K562 (cell line): ENCODE results near the gene EHMT2. TPM values are rescaled to one million over a fixed set of nuclear protein-coding genes. Genes with fewer than 3 reads are reported as not detected.

ENCODE experiments used
- CUX1 ChIP-seq: fragments of 200-800 bp; sonication (Bioruptor generic); IDR thresholded peaks from 2 replicates; pipeline ENCODE4 v1.6.1; 2016; ENCODE audit warnings: missing genetic modification characterization, missing compliant biosample characterization
- HNRNPL ChIP-seq: fragments of 200-400 bp; formaldehyde crosslinking; IDR thresholded peaks from 2 replicates; pipeline ENCODE4 v1.6.1; 2017; ENCODE audit warnings: low read depth, mild to moderate bottlenecking, low read length
- RFX1 ChIP-seq: fragments of 450-650 bp; IDR thresholded peaks from 2 replicates; pipeline ENCODE4 v1.6.1; 2016; ENCODE audit warnings: mild to moderate bottlenecking, moderate library complexity
- ZKSCAN1 ChIP-seq: fragments of 150-350 bp; IDR thresholded peaks from 2 replicates; pipeline ENCODE4 v1.6.1; 2016; ENCODE audit warnings: low read depth, low read length
- ZNF398 ChIP-seq: fragments of 250-450 bp; sonication (Bioruptor Pico); IDR thresholded peaks from 2 replicates; pipeline ENCODE4 v1.8.0; 2021; ENCODE audit warnings: moderate library complexity, mild to moderate bottlenecking, inconsistent platforms
- polyA plus RNA-seq, 8 experiments: library from polyadenylated mRNA; depleted of rRNA in 4 of 8; stranded (reverse) in 5 of 8; unstranded in 3 of 8; fragments of >200 nt; fragmentation: Nextera tagmentation in 2 of 8; fragmentation: Illumina TruSeq in 1 of 8; extraction: Ambion mirVana in 2 of 8; extraction: Trizol in 1 of 8; gene quantifications; 2 replicates each; pipeline versions ENCODE4 v1.2.1 to v1.2.3, GENCODE V29; 2011 to 2014; ENCODE audit warnings: inconsistent platforms in 1 of 8, missing spikeins in 1 of 8
- total RNA-seq, 7 experiments: library from RNA; depleted of rRNA in 6 of 7; stranded (reverse); fragments of >200 nt in 6 of 7; fragmentation: Illumina TruSeq in 2 of 7; extraction: Trizol in 2 of 7; gene quantifications; 2 replicates each; pipeline versions ENCODE4 v1.2.1 to v1.2.3, GENCODE V29; 2011 to 2021; ENCODE audit warnings: low replicate concordance in 1 of 7
- TF ChIP-seq, protein P1 (sequence below): sonication (generic); formaldehyde crosslinking; IDR thresholded peaks from 2 replicates; pipeline ENCODE4 v1.8.1; 2023; ENCODE audit warnings: mild to moderate bottlenecking, missing genetic modification reagents

Gene EHMT2
- total and polyA plus RNA-seq, 9 of the 15 experiments (the other 6 are each of a cell fraction or from before 2014, with no cell fraction given): 2.1 to 63.8 (median 38.5) TPM

GRCh38 chr6:31834367-31835250 lies 62.9 kb downstream of the EHMT2 start (continued):
- no peak for TF ChIP-seq ZNF398 (CRISPR knock-in tag)
- TF ChIP-seq RFX1: no peak
- TF ChIP-seq HNRNPL: peak; percentile 82; the same call in 1 of the 2 replicates
- TF ChIP-seq, protein P1, sequence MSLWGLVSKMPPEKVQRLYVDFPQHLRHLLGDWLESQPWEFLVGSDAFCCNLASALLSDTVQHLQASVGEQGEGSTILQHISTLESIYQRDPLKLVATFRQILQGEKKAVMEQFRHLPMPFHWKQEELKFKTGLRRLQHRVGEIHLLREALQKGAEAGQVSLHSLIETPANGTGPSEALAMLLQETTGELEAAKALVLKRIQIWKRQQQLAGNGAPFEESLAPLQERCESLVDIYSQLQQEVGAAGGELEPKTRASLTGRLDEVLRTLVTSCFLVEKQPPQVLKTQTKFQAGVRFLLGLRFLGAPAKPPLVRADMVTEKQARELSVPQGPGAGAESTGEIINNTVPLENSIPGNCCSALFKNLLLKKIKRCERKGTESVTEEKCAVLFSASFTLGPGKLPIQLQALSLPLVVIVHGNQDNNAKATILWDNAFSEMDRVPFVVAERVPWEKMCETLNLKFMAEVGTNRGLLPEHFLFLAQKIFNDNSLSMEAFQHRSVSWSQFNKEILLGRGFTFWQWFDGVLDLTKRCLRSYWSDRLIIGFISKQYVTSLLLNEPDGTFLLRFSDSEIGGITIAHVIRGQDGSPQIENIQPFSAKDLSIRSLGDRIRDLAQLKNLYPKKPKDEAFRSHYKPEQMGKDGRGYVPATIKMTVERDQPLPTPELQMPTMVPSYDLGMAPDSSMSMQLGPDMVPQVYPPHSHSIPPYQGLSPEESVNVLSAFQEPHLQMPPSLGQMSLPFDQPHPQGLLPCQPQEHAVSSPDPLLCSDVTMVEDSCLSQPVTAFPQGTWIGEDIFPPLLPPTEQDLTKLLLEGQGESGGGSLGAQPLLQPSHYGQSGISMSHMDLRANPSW (CRISPR knock-in tag): no peak; the same call in 1 of the 2 replicates
- peak; percentile 93 for TF ChIP-seq CUX1
- TF ChIP-seq ZKSCAN1: peak; percentile 23; the same call in 1 of the 2 replicates
